Activated CD4-positive, alpha-beta memory T cell treated with anti-CD3 and anti-CD28 coated beads, Interleukin-2, amount 10 ng/mL, durations not matched to agents 7 days and 5 days (primary cell): ENCODE results near the gene ANKRD34A. TPM values are rescaled to one million over a fixed set of nuclear protein-coding genes. Genes with fewer than 3 reads are reported as not detected.

ENCODE experiments used
- CTCF ChIA-PET: fragments of 350-600 bp; sonication (Branson Sonifier 250); formaldehyde crosslinking; loops from one replicate; lab custom pipeline; 2021; ENCODE audit warnings: antibody characterized with exemption, inconsistent platforms; lab: Charles Lee
- POLR2A ChIA-PET: fragments of 350-600 bp; sonication (Branson Sonifier 250); formaldehyde crosslinking; loops from one replicate; lab custom pipeline; 2021; ENCODE audit warnings: antibody characterized with exemption; lab: Charles Lee
- DNase-seq: peaks from one replicate; pipeline ENCODE4 v3.0.0-alpha.2; 2020
- H3K27ac Mint-ChIP-seq: one replicate; pipeline ENCODE4 v1.8.0; 2021; ENCODE audit warnings: mild to moderate bottlenecking, mixed read lengths
- H3K27me3 Mint-ChIP-seq: one replicate; pipeline ENCODE4 v1.8.0; 2021; ENCODE audit warnings: mixed read lengths
- H3K36me3 Mint-ChIP-seq: one replicate; pipeline ENCODE4 v1.8.0; 2021; ENCODE audit warnings: low read depth, mixed read lengths
- H3K4me1 Mint-ChIP-seq: one replicate; pipeline ENCODE4 v1.8.0; 2021; ENCODE audit warnings: mixed read lengths
- H3K4me3 Mint-ChIP-seq: one replicate; pipeline ENCODE4 v1.8.0; 2021; ENCODE audit warnings: mild to moderate bottlenecking, mixed read lengths
- H3K9me3 Mint-ChIP-seq: one replicate; pipeline ENCODE4 v1.8.0; 2021; ENCODE audit warnings: mixed read lengths
- total RNA-seq, 2 experiments: library from RNA; stranded (reverse); gene quantifications; one replicate each; pipeline ENCODE4 v1.2.3, GENCODE V29; 2021

Gene ANKRD34A
- total RNA-seq, 2 experiments from 2014 or later = 2.9 to 3.7 TPM

DNA sequence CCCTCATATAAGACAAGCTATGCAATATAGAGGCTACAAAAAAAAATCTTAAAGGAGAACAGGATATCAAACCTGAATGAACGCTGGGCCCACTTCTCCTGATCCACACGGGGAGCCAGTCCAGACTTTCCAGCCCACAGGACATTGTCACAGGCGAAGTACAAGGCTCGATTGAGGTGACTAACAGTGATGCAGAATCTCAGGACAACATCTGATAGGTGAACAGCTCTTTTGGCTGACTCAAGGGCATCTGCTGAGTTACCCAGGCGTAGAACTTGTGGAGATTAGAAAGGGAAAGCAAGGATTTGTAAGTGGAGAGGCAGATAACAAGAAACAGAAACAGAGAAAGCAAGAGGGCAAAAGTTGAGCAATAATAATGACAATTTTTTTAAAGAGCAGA lies 47.6 kb downstream of the ANKRD34A start:
- H3K4me1 Mint-ChIP-seq = peaks cover 47% of the 10 kb centered on the region
- no peaks in the 10 kb centered on the region for H3K9me3 Mint-ChIP-seq
- no peak overlapping the region for H3K27ac Mint-ChIP-seq
- H3K4me3 Mint-ChIP-seq = peak overlapping the region; percentile 90
- ChIA-PET CTCF (interaction anchor here (0.7 to 1.2 kb wide), 3 partner anchors 41 to 121 kb away, joined by 3 to 4 read pairs (median 3); partner anchors contain the start of gene LIX1L), POLR2A (interaction anchor here (3.8 to 4.6 kb wide), 3 partner anchors 11 to 49 kb away, joined by 31 to 73 read pairs (median 38); partner anchors contain the start of genes ANKRD34A, LIX1L, POLR3GL and RBM8A)
- DNase-seq = no peak
- no peaks in the 10 kb centered on the region for H3K27me3 Mint-ChIP-seq
- peaks cover 45% of the 10 kb centered on the region for H3K36me3 Mint-ChIP-seq

DNA sequence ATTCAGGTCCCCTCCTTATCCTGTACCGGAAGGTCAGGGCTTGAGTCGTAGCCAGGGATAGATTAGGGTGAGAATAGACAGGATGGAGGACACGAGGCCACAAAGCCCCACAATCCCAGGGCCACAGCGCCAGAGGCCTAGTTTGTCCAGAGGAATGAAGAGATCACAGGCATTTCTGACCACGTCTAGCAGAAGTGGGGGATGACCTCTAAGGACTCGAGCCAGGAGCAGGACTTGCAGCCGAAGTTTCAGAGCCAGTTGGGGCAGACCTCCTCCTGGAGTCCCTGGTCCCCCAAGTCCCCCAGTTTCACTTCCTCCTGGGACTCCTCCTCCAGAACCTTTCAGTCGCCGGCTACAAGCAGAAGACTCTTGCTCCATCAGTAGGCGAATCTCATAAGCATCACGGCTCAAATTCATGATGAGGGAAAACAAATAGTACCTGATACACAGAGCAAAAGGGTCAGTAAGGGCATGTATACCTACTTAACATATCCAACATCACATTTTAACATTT lies 52.2 kb downstream of the ANKRD34A start:
- H3K9me3 Mint-ChIP-seq = no peaks in the 10 kb centered on the region
- POLR2A ChIA-PET = interaction anchor here (1.3 to 4.3 kb wide), 2 partner anchors 15 to 67 kb away, joined by 4 to 17 read pairs; partner anchors contain the start of genes NUDT17 and RBM8A
- peaks cover 23% of the 10 kb centered on the region for H3K4me1 Mint-ChIP-seq
- no peaks in the 10 kb centered on the region for H3K27me3 Mint-ChIP-seq
- DNase-seq = no peak
- CTCF ChIA-PET = interaction anchor here (0.7 to 2.0 kb wide), 2 partner anchors 19 to 100 kb away, joined by 3 to 6 read pairs; no protein-coding TSS in a partner anchor
- H3K4me3 Mint-ChIP-seq = no peak overlapping the region
- H3K36me3 Mint-ChIP-seq = peaks cover 55% of the 10 kb centered on the region
- no peak overlapping the region for H3K27ac Mint-ChIP-seq

Other genes with a start within 250 kb of the ANKRD34A start
- not detected for gene CD160, start 245.1 kb downstream of the ANKRD34A start, total RNA-seq
- 10 to 100 TPM; 12.9 to 13.1 TPM for gene RNF115, start 140.5 kb downstream of the ANKRD34A start, total RNA-seq
- 10 to 100 TPM; 29.7 to 32.1 TPM for gene POLR3C, start 140.4 kb downstream of the ANKRD34A start, total RNA-seq
- gene NUDT17, start 118.9 kb downstream of the ANKRD34A start, total RNA-seq = 1 to 10 TPM; 2.5 to 2.7 TPM
- 10 to 100 TPM; 21.2 to 21.7 TPM for gene PIAS3, start 105.5 kb downstream of the ANKRD34A start, total RNA-seq
- under 1 TPM; 0.33 to 0.35 TPM for gene ANKRD35, start 78.7 kb downstream of the ANKRD34A start, total RNA-seq
- 1 to 10 TPM in 1 of 2 experiments, under 1 TPM in 1; 0.98 to 1.1 TPM for gene ITGA10, start 54.5 kb downstream of the ANKRD34A start, total RNA-seq
- 10 to 100 TPM; 29.0 to 33.2 TPM for gene PEX11B, start 45.9 kb downstream of the ANKRD34A start, total RNA-seq
- gene RBM8A, start 37.1 kb downstream of the ANKRD34A start, total RNA-seq = 100 to 1,000 TPM; 168 to 174 TPM
- 10 to 100 TPM; 50.3 to 51.0 TPM for gene LIX1L, start 6.6 kb downstream of the ANKRD34A start, total RNA-seq
- 10 to 100 TPM; 32.4 to 33.7 TPM for gene POLR3GL, start 115 bp upstream of the ANKRD34A start, total RNA-seq
- 100 to 1,000 TPM; 397 to 407 TPM for gene TXNIP, start 32.0 kb upstream of the ANKRD34A start, total RNA-seq
- not detected for gene HJV, start 57.2 kb upstream of the ANKRD34A start, total RNA-seq
- 1 to 10 TPM; 2.1 to 2.2 TPM for gene NBPF10, start 180.2 kb upstream of the ANKRD34A start, total RNA-seq